ENCODE results near the gene GMPS. TPM values are rescaled to one million over a fixed set of nuclear protein-coding genes. Genes with fewer than 3 reads are reported as not detected.

Gene GMPS
- total and polyA plus RNA-seq, 9 of the 15 experiments (the other 6 are each of a cell fraction or from before 2014, with no cell fraction given) = 73.7 to 282 (median 156) TPM

GRCh38 chr3:155886915-155887314 lies 16.5 kb downstream of the GMPS start (continued):
- TF ChIP-seq REST (IDR thresholded peaks at IDR 0.05; ENCODE audit: borderline replicate concordance) (no peak), REST (CRISPR knock-in tag; IDR thresholded peaks at IDR 0.05; ENCODE audit: low read depth) (no peak), BMI1 (IDR thresholded peaks at IDR 0.05; ENCODE audit: low read length) (no peak), RNF2 (IDR thresholded peaks at IDR 0.05) (no peak), ZC3H4 (CRISPR knock-in tag; IDR thresholded peaks at IDR 0.05; ENCODE audit: borderline replicate concordance) (no peak), CHAMP1 (IDR thresholded peaks at IDR 0.05) (no peak), VEZF1 (CRISPR knock-in tag; IDR thresholded peaks at IDR 0.05) (no peak), ZNF224 (CRISPR knock-in tag; IDR thresholded peaks at IDR 0.05) (no peak), FOXO4 (CRISPR knock-in tag; IDR thresholded peaks at IDR 0.05) (no peak), ZBTB34 (CRISPR knock-in tag; IDR thresholded peaks at IDR 0.05) (no peak), ELF4 (CRISPR knock-in tag; IDR thresholded peaks at IDR 0.05) (no peak), MECOM (CRISPR knock-in tag; IDR thresholded peaks at IDR 0.05) (no peak), ZNF133 (CRISPR knock-in tag; IDR thresholded peaks at IDR 0.05) (no peak)

Measured in K562 (cell line).